ENCODE measurements around the gene ABCD1.
"Not testable (repeated sequence)": the region's sequence is repeated elsewhere in the genome, so short reads cannot be mapped to it uniquely, and the experiment has no call there.

The ABCD1 gene

GRCh38 chrX:153733651-153734240 is 9.1 kb downstream of the ABCD1 start:
- in situ Hi-C loops (cut with HindIII; ENCODE audit: low sequenced_read_pairs), result no loop called here

- in situ Hi-C loops (cut with HindIII; ENCODE audit: low sequenced_read_pairs), result no loop called here
Observed at GRCh38 chrX:153734871-153735270, 10.2 kb downstream of the ABCD1 start.

- in situ Hi-C loops (cut with HindIII; ENCODE audit: low sequenced_read_pairs), result no loop called here
Observed at GRCh38 chrX:153735274-153735673, 10.6 kb downstream of the ABCD1 start.

- in situ Hi-C loops (cut with HindIII; ENCODE audit: low sequenced_read_pairs), result no loop called here
Observed at GRCh38 chrX:153736071-153736820, 11.6 kb downstream of the ABCD1 start.

- in situ Hi-C loops (cut with HindIII; ENCODE audit: low sequenced_read_pairs), result no loop called here
Observed at GRCh38 chrX:153736871-153737441, 12.3 kb downstream of the ABCD1 start.

- in situ Hi-C loops (cut with HindIII; ENCODE audit: low sequenced_read_pairs), result no loop called here
Observed at GRCh38 chrX:153738056-153738605, 13.5 kb downstream of the ABCD1 start.

GRCh38 chrX:153739754-153740486 is 15.3 kb downstream of the ABCD1 start:
- in situ Hi-C loops (cut with HindIII; ENCODE audit: low sequenced_read_pairs), result no loop called here

GRCh38 chrX:153740631-153741222 is 16.1 kb downstream of the ABCD1 start:
- in situ Hi-C loops (cut with HindIII; ENCODE audit: low sequenced_read_pairs), result no loop called here

- in situ Hi-C loops (cut with HindIII; ENCODE audit: low sequenced_read_pairs), result no loop called here
Observed at GRCh38 chrX:153741446-153741845, 16.8 kb downstream of the ABCD1 start.

GRCh38 chrX:153742111-153742510 is 17.5 kb downstream of the ABCD1 start:
- in situ Hi-C loops (cut with HindIII; ENCODE audit: low sequenced_read_pairs), result not testable (repeated sequence)

GRCh38 chrX:153742796-153743467 is 18.3 kb downstream of the ABCD1 start:
- in situ Hi-C loops (cut with HindIII; ENCODE audit: low sequenced_read_pairs), result not testable (repeated sequence)

GRCh38 chrX:153743468-153744209 is 19.0 kb downstream of the ABCD1 start:
- in situ Hi-C loops (cut with HindIII; ENCODE audit: low sequenced_read_pairs), result not testable (repeated sequence)

GRCh38 chrX:153744210-153745066 is 19.8 kb downstream of the ABCD1 start:
- in situ Hi-C loops (cut with HindIII; ENCODE audit: low sequenced_read_pairs), result no loop called here

GRCh38 chrX:153745067-153745433 is 20.4 kb downstream of the ABCD1 start:
- in situ Hi-C loops (cut with HindIII; ENCODE audit: low sequenced_read_pairs), result not testable (repeated sequence)

- in situ Hi-C loops (cut with HindIII; ENCODE audit: low sequenced_read_pairs), result no loop called here
Observed at GRCh38 chrX:153746359-153746758, 21.7 kb downstream of the ABCD1 start.

- in situ Hi-C loops (cut with HindIII; ENCODE audit: low sequenced_read_pairs), result not testable (repeated sequence)
Observed at GRCh38 chrX:153746991-153747390, 22.3 kb downstream of the ABCD1 start.

- in situ Hi-C loops (cut with HindIII; ENCODE audit: low sequenced_read_pairs), result not testable (repeated sequence)
Observed at GRCh38 chrX:153749017-153749416, 24.4 kb downstream of the ABCD1 start.

- in situ Hi-C loops (cut with HindIII; ENCODE audit: low sequenced_read_pairs), result no loop called here
Observed at GRCh38 chrX:153750127-153750774, 25.6 kb downstream of the ABCD1 start.

All from endothelial cell of hepatic sinusoid (primary cell).